K562 (cell line): ENCODE measurements around the gene LILRA6. TPM values are rescaled to one million over a fixed set of nuclear protein-coding genes. Genes with fewer than 3 reads are reported as not detected.
A peak's percentile ranks its signal among the peaks of the same experiment; 100 is the strongest.

Source experiments
- GABPB1 ChIP-seq: sonication (generic); formaldehyde crosslinking; IDR thresholded peaks from 2 replicates; pipeline ENCODE4 v1.8.0; 2022; ENCODE audit warnings: mild to moderate bottlenecking, missing genetic modification reagents
- MCM3 ChIP-seq: fragments of 450-650 bp; IDR thresholded peaks from 2 replicates; pipeline ENCODE4 v1.6.1; 2016
- RBM34 ChIP-seq: fragments of 200-400 bp; formaldehyde crosslinking; IDR thresholded peaks from 2 replicates; pipeline ENCODE4 v1.6.1; 2018; ENCODE audit warnings: low read length, borderline replicate concordance; ENCODE audit not compliant: insufficient read depth
- SAFB2 ChIP-seq: fragments of 200-400 bp; formaldehyde crosslinking; IDR thresholded peaks from 2 replicates; pipeline ENCODE4 v1.6.1; 2018; ENCODE audit warnings: borderline replicate concordance, low read length, low read depth, moderate library complexity; ENCODE audit not compliant: severe bottlenecking
- SPI1 ChIP-seq: IDR thresholded peaks from 2 replicates; pipeline ENCODE4 v1.6.1; 2011; ENCODE audit warnings: low read depth, low read length, control low read depth, borderline replicate concordance
- XRCC5 ChIP-seq: fragments of 200-400 bp; formaldehyde crosslinking; IDR thresholded peaks from 2 replicates; pipeline ENCODE4 v1.6.1; 2017; ENCODE audit warnings: low read depth, mild to moderate bottlenecking, low read length
- ZNF644 ChIP-seq: fragments of 200-800 bp; sonication (Bioruptor generic); IDR thresholded peaks from 2 replicates; pipeline ENCODE4 v1.6.1; 2016; ENCODE audit warnings: low read depth, missing genetic modification characterization, missing compliant biosample characterization
- polyA plus RNA-seq, 8 experiments: library from polyadenylated mRNA; depleted of rRNA in 4 of 8; stranded (reverse) in 5 of 8; unstranded in 3 of 8; fragments of >200 nt; fragmentation: Nextera tagmentation in 2 of 8; fragmentation: Illumina TruSeq in 1 of 8; extraction: Ambion mirVana in 2 of 8; extraction: Trizol in 1 of 8; gene quantifications; 2 replicates each; pipeline versions ENCODE4 v1.2.1 to v1.2.3, GENCODE V29; 2011 to 2014; ENCODE audit warnings: inconsistent platforms in 1 of 8, missing spikeins in 1 of 8
- total RNA-seq, 7 experiments: library from RNA; depleted of rRNA in 6 of 7; stranded (reverse); fragments of >200 nt in 6 of 7; fragmentation: Illumina TruSeq in 2 of 7; extraction: Trizol in 2 of 7; gene quantifications; 2 replicates each; pipeline versions ENCODE4 v1.2.1 to v1.2.3, GENCODE V29; 2011 to 2021; ENCODE audit warnings: low replicate concordance in 1 of 7
- TF ChIP-seq, protein P1 (sequence below): sonication (generic); formaldehyde crosslinking; IDR thresholded peaks from 2 replicates; pipeline ENCODE4 v1.8.1; 2023; ENCODE audit warnings: mild to moderate bottlenecking, missing genetic modification reagents
- TF ChIP-seq, protein P2 (sequence below), 3 experiments: fragments of 200-800 bp in 1 of 3; fragments of 250-450 bp in 1 of 3; fragments of 450-650 bp in 1 of 3; sonication (Bioruptor Pico) in 1 of 3; sonication (Bioruptor generic) in 1 of 3; formaldehyde crosslinking in 1 of 3; IDR thresholded peaks; 2 replicates each; pipeline versions ENCODE4 v1.6.1 to v1.8.0; 2016 to 2022; ENCODE audit warnings: mild to moderate bottlenecking in 2 of 3, missing genetic modification characterization in 2 of 3, missing compliant biosample characterization in 1 of 3, moderate library complexity in 1 of 3
- TF ChIP-seq, protein P3 (sequence below): fragments of 250-450 bp; sonication (Bioruptor Pico); IDR thresholded peaks from 2 replicates; pipeline ENCODE4 v1.5.0; 2020; ENCODE audit warnings: mild to moderate bottlenecking
- TF ChIP-seq, protein P4 (sequence below): IDR thresholded peaks from 3 replicates; pipeline ENCODE4 v1.6.1; 2011; ENCODE audit warnings: borderline replicate concordance, mild to moderate bottlenecking; ENCODE audit not compliant: insufficient read length, insufficient read depth
- TF ChIP-seq, protein P5 (sequence below): fragments of 450-650 bp; formaldehyde crosslinking; IDR thresholded peaks from 2 replicates; pipeline ENCODE4 v1.4.0; 2020; ENCODE audit warnings: mild to moderate bottlenecking, moderate library complexity
- TF ChIP-seq, protein P6 (sequence below): fragments of 450-650 bp; IDR thresholded peaks from 2 replicates; pipeline ENCODE4 v1.7.0; 2016; ENCODE audit warnings: borderline replicate concordance

The LILRA6 gene
- total and polyA plus RNA-seq, 9 of the 15 experiments (the other 6 are each of a cell fraction or from before 2014, with no cell fraction given) = 0.03 TPM; not detected in 8

DNA sequence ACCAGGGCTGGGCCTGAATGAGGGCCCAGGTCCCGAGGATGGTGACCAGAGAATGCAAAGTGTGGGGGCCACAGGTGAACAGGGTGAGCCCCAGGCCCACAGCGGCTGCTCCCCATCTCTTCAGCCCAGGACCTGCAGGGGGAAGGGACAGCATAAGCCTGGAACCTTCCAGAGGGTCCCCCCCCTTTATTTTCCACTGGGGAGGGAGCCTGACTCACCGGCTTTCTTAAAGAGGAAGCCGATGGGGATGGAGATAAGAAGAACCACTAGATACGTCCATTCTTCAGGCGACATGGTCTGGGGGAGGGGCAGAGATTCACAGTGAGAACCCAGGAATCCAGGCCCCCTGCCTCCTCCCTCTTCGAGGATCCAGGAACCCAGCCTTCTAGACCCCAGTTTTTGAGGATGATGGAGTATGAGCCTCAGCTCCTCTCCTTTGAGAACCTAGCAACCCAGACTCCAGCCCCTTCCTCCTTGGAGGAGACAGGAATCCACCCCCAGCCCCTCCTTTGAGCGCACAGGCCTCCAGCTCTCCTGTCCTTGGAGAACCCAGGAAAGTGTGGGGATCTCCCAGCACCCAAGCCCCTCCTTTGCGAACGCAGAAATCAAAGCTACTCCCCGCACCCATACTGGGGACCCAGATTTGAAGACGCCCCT, 54.2 kb downstream of the LILRA6 start (continued):
- TF ChIP-seq XRCC5 (0 out of 2 replicates have a peak, but pooled peaks have one; percentile 49), GABPB1 (CRISPR knock-in tag) (no peak), MCM3 (no peak), RBM34 (no peak), ZNF644 (tag) (no peak), SAFB2 (no peak), SPI1 (peak; percentile 94)
- TF ChIP-seq, protein P1, sequence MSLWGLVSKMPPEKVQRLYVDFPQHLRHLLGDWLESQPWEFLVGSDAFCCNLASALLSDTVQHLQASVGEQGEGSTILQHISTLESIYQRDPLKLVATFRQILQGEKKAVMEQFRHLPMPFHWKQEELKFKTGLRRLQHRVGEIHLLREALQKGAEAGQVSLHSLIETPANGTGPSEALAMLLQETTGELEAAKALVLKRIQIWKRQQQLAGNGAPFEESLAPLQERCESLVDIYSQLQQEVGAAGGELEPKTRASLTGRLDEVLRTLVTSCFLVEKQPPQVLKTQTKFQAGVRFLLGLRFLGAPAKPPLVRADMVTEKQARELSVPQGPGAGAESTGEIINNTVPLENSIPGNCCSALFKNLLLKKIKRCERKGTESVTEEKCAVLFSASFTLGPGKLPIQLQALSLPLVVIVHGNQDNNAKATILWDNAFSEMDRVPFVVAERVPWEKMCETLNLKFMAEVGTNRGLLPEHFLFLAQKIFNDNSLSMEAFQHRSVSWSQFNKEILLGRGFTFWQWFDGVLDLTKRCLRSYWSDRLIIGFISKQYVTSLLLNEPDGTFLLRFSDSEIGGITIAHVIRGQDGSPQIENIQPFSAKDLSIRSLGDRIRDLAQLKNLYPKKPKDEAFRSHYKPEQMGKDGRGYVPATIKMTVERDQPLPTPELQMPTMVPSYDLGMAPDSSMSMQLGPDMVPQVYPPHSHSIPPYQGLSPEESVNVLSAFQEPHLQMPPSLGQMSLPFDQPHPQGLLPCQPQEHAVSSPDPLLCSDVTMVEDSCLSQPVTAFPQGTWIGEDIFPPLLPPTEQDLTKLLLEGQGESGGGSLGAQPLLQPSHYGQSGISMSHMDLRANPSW (CRISPR knock-in tag) = no peak
- TF ChIP-seq, protein P2, sequence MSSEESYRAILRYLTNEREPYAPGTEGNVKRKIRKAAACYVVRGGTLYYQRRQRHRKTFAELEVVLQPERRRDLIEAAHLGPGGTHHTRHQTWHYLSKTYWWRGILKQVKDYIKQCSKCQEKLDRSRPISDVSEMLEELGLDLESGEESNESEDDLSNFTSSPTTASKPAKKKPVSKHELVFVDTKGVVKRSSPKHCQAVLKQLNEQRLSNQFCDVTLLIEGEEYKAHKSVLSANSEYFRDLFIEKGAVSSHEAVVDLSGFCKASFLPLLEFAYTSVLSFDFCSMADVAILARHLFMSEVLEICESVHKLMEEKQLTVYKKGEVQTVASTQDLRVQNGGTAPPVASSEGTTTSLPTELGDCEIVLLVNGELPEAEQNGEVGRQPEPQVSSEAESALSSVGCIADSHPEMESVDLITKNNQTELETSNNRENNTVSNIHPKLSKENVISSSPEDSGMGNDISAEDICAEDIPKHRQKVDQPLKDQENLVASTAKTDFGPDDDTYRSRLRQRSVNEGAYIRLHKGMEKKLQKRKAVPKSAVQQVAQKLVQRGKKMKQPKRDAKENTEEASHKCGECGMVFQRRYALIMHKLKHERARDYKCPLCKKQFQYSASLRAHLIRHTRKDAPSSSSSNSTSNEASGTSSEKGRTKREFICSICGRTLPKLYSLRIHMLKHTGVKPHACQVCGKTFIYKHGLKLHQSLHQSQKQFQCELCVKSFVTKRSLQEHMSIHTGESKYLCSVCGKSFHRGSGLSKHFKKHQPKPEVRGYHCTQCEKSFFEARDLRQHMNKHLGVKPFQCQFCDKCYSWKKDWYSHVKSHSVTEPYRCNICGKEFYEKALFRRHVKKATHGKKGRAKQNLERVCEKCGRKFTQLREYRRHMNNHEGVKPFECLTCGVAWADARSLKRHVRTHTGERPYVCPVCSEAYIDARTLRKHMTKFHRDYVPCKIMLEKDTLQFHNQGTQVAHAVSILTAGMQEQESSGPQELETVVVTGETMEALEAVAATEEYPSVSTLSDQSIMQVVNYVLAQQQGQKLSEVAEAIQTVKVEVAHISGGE (CRISPR knock-in tag; IDR thresholded peaks at IDR 0.05) = peak in 1 of 3 experiments; percentile 51; a peak in 1 of 6 replicates
- TF ChIP-seq, protein P3, sequence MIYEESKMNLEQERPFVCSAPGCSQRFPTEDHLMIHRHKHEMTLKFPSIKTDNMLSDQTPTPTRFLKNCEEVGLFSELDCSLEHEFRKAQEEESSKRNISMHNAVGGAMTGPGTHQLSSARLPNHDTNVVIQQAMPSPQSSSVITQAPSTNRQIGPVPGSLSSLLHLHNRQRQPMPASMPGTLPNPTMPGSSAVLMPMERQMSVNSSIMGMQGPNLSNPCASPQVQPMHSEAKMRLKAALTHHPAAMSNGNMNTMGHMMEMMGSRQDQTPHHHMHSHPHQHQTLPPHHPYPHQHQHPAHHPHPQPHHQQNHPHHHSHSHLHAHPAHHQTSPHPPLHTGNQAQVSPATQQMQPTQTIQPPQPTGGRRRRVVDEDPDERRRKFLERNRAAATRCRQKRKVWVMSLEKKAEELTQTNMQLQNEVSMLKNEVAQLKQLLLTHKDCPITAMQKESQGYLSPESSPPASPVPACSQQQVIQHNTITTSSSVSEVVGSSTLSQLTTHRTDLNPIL (CRISPR knock-in tag) = no peak
- TF ChIP-seq, protein P4, sequence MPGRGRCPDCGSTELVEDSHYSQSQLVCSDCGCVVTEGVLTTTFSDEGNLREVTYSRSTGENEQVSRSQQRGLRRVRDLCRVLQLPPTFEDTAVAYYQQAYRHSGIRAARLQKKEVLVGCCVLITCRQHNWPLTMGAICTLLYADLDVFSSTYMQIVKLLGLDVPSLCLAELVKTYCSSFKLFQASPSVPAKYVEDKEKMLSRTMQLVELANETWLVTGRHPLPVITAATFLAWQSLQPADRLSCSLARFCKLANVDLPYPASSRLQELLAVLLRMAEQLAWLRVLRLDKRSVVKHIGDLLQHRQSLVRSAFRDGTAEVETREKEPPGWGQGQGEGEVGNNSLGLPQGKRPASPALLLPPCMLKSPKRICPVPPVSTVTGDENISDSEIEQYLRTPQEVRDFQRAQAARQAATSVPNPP = no peak
- TF ChIP-seq, protein P5, sequence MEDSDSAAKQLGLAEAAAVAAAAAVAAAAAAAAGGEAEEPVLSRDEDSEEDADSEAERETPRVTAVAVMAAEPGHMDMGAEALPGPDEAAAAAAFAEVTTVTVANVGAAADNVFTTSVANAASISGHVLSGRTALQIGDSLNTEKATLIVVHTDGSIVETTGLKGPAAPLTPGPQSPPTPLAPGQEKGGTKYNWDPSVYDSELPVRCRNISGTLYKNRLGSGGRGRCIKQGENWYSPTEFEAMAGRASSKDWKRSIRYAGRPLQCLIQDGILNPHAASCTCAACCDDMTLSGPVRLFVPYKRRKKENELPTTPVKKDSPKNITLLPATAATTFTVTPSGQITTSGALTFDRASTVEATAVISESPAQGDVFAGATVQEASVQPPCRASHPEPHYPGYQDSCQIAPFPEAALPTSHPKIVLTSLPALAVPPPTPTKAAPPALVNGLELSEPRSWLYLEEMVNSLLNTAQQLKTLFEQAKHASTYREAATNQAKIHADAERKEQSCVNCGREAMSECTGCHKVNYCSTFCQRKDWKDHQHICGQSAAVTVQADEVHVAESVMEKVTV (CRISPR knock-in tag) = peak; percentile 40; the same call in 1 of the 2 replicates
- TF ChIP-seq, protein P6, sequence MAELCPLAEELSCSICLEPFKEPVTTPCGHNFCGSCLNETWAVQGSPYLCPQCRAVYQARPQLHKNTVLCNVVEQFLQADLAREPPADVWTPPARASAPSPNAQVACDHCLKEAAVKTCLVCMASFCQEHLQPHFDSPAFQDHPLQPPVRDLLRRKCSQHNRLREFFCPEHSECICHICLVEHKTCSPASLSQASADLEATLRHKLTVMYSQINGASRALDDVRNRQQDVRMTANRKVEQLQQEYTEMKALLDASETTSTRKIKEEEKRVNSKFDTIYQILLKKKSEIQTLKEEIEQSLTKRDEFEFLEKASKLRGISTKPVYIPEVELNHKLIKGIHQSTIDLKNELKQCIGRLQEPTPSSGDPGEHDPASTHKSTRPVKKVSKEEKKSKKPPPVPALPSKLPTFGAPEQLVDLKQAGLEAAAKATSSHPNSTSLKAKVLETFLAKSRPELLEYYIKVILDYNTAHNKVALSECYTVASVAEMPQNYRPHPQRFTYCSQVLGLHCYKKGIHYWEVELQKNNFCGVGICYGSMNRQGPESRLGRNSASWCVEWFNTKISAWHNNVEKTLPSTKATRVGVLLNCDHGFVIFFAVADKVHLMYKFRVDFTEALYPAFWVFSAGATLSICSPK = no peak
